Mesothelial cell of epicardium (in vitro differentiated cells): ENCODE results near the gene TIMM13. TPM values are rescaled to one million over a fixed set of nuclear protein-coding genes. Genes with fewer than 3 reads are reported as not detected.

ENCODE experiments used
- DNase-seq, 2 experiments: peaks; one replicate each; pipeline ENCODE4 v3.0.0; 2021; ENCODE audit warnings: low spot score in 2 of 2; ENCODE audit not compliant: unreplicated experiment in 2 of 2
- H3K27ac Mint-ChIP-seq: 2 replicates; pipeline ENCODE4 v1.8.0; 2021; ENCODE audit warnings: mixed read lengths
- H3K27me3 Mint-ChIP-seq: 2 replicates; pipeline ENCODE4 v1.8.0; 2021; ENCODE audit warnings: low read depth, mixed read lengths
- H3K36me3 Mint-ChIP-seq: 2 replicates; pipeline ENCODE4 v1.8.0; 2021; ENCODE audit warnings: mixed read lengths
- H3K4me1 Mint-ChIP-seq: 2 replicates; pipeline ENCODE4 v1.8.0; 2021; ENCODE audit warnings: mixed read lengths
- H3K4me3 Mint-ChIP-seq: 2 replicates; pipeline ENCODE4 v1.8.0; 2021; ENCODE audit warnings: mild to moderate bottlenecking, moderate library complexity, mixed read lengths
- H3K9me3 Mint-ChIP-seq: 2 replicates; pipeline ENCODE4 v1.8.0; 2021; ENCODE audit warnings: mixed read lengths
- total RNA-seq: library from RNA; stranded (reverse); gene quantifications from 3 replicates; pipeline ENCODE4 v1.2.1, GENCODE V29; 2021
- TF ChIP-seq, protein P1 (sequence below): fragments of 200-600 bp; sonication (generic); IDR thresholded peaks from one replicate; pipeline ENCODE4 v1.5.0; 2021; ENCODE audit warnings: antibody characterized with exemption; ENCODE audit not compliant: unreplicated experiment

TIMM13 gene
- total RNA-seq, 1 donor from 2014 or later = 102 TPM

DNA sequence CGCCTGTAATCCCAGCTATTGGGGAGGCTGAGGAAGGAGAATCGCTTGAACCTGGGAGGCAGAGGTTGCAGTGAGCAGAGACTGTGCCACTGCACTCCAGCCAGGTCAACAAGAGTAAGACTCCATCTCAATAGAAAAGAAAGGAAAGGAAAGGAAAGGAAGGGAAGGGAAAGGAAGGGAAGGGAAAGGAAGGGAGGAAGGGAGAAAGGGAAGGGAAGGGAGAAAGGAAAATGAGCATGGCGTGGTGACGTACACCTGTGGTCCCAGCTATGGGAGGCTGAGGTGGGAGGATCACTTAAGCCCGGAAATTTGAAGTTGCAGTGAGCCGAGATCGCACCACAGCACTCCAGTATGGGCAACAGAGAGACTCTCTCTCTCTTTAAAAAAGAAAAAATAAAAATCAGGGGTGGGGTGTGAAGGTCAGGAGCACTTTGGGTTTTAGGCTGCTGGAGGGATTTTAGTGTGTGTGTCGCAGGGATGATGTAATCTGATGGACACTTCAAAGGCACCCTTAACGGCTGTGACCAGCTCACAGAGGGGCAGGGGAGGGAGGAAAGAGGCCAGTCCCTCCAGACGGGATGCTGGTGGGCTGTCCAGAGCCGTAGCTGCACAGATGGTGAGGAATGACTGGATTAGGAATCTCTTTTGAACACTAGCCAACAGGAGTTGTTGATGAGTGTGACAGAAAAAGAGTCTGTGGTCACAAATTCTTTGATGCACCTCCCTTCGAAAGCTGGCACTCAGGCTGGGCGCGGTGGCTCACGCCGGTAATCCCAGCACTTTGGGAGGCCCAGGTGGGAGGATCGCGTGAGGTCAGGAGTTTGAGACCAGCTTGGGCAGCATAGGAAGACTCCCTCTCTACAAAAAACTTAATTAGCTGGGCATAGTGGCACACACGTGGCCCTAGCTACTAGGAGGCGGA lies 39.8 kb downstream of the TIMM13 start:
- H3K4me3 Mint-ChIP-seq = no peak overlapping the region
- H3K27me3 Mint-ChIP-seq = peaks cover 2% of the 10 kb centered on the region
- no peak overlapping the region for H3K27ac Mint-ChIP-seq
- DNase-seq = no peak
- no peaks in the 10 kb centered on the region for H3K36me3 Mint-ChIP-seq
- H3K9me3 Mint-ChIP-seq = no peaks in the 10 kb centered on the region
- TF ChIP-seq, protein P1, sequence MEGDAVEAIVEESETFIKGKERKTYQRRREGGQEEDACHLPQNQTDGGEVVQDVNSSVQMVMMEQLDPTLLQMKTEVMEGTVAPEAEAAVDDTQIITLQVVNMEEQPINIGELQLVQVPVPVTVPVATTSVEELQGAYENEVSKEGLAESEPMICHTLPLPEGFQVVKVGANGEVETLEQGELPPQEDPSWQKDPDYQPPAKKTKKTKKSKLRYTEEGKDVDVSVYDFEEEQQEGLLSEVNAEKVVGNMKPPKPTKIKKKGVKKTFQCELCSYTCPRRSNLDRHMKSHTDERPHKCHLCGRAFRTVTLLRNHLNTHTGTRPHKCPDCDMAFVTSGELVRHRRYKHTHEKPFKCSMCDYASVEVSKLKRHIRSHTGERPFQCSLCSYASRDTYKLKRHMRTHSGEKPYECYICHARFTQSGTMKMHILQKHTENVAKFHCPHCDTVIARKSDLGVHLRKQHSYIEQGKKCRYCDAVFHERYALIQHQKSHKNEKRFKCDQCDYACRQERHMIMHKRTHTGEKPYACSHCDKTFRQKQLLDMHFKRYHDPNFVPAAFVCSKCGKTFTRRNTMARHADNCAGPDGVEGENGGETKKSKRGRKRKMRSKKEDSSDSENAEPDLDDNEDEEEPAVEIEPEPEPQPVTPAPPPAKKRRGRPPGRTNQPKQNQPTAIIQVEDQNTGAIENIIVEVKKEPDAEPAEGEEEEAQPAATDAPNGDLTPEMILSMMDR = no peak
- peaks cover 8% of the 10 kb centered on the region for H3K4me1 Mint-ChIP-seq

DNA sequence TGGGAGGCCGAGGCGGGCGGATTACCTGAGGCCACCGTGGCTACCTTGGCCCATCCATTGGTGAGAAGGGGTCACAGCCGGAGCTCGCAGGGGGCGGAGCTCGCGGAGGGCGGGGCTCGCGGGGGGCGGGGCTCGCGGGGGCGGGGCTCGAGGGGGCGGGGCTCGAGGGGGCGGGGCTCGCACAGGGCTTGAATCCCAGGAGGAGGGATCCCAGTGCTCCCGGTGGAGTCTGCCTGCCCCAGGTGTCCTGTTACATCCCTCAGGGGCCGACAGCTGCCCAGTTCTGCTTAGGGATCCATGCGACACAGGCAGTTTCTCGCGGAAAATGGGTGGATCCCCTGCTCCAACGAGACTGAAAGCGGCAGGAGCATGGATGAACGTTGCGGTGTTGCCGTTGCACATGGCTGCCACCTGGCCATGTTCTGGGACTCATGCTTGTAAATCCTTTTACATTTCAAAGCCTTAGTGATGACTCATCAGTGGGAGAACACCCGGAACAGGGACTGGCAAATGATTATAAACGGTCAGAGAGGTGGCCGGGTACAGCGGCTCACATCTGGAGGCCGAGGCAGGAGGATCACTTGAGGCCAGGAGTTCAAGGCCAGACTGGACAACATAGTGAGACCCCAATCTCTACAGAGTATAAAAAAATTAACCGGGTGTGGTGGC lies 42.2 kb downstream of the TIMM13 start:
- peaks cover 5% of the 10 kb centered on the region for H3K36me3 Mint-ChIP-seq
- H3K27ac Mint-ChIP-seq = no peak overlapping the region
- TF ChIP-seq, protein P1 = no peak
- H3K27me3 Mint-ChIP-seq = peaks cover 2% of the 10 kb centered on the region
- peaks cover 5% of the 10 kb centered on the region for H3K9me3 Mint-ChIP-seq
- no peak overlapping the region for H3K4me3 Mint-ChIP-seq
- H3K4me1 Mint-ChIP-seq = peaks cover 20% of the 10 kb centered on the region
- no peak for DNase-seq

DNA sequence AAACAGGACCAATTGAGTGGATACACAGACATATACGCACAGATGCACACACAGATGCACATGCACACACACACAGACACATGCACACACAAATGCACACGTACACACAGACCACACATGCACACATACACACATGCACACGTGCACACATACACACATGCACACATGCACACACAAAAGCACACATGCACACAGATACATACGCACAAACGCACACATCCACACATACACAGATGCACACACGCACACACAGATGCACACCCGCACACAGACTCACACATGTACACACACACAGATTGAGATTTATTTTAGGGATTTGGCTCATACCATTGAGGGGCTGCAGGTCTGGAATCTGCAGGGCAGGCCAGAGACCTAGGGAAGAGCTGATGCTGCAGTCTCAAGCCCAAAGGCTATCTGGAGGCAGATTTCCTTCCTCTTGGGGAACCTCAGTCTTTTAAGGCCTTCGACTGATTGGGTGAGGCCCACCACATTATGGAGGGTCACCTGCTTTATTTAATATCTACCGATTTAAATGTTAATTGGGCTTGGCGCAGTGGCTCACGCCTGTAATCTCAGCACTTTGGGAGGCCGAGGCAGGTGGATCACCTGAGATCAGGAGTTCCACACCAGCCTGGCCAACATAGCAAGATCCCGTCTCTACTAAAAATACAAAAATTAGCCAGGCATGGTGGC lies 44.7 kb downstream of the TIMM13 start:
- peaks cover 19% of the 10 kb centered on the region for H3K4me1 Mint-ChIP-seq
- TF ChIP-seq, protein P1 = no peak
- H3K9me3 Mint-ChIP-seq = peaks cover 5% of the 10 kb centered on the region
- H3K4me3 Mint-ChIP-seq = no peak overlapping the region
- H3K27me3 Mint-ChIP-seq = peaks cover 1% of the 10 kb centered on the region
- H3K27ac Mint-ChIP-seq = no peak overlapping the region
- peaks cover 5% of the 10 kb centered on the region for H3K36me3 Mint-ChIP-seq
- no peak for DNase-seq

- Mint-ChIP-seq H3K4me3 (no peak overlapping the region), H3K27ac (peak overlapping the region; percentile 89)
- no peak for DNase-seq
Observed at GRCh38 chr19:2381148-2381820, 46.1 kb downstream of the TIMM13 start.

DNA sequence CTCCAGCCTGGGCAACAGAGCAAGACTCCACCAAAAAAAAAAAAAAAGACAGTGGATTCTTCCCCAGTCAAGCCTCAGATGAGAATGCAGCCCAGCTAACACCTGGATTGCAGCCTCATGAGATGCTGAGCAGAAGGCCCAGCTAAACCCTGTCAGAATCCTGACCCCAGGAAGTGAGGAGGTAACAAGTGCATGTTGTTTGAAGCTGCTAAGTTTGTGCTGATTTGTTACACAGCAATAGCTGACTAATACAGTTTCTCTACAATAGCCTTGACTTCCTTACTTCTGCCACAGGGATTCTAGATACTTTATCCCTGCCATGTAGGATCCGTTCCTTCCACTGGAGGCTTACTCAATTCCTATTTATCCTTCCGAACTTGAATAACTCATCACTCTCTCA lies 46.8 kb downstream of the TIMM13 start:
- no peaks in the 10 kb centered on the region for H3K27me3 Mint-ChIP-seq
- H3K27ac Mint-ChIP-seq = peak overlapping the region; percentile 89
- TF ChIP-seq, protein P1 = no peak
- peaks cover 5% of the 10 kb centered on the region for H3K36me3 Mint-ChIP-seq
- H3K4me3 Mint-ChIP-seq = no peak overlapping the region
- peaks cover 5% of the 10 kb centered on the region for H3K9me3 Mint-ChIP-seq
- no peak for DNase-seq
- peaks cover 28% of the 10 kb centered on the region for H3K4me1 Mint-ChIP-seq

More at GRCh38 chr19:2381148-2381820, 46.1 kb downstream of the TIMM13 start:
- Mint-ChIP-seq H3K4me1 (peaks cover 25% of the 10 kb centered on the region), H3K36me3 (peaks cover 5% of the 10 kb centered on the region), H3K27me3 (no peaks in the 10 kb centered on the region), H3K9me3 (peaks cover 5% of the 10 kb centered on the region)
- TF ChIP-seq, protein P1 = no peak
